HG03354 (cell line): ENCODE data around the gene GLRB.
"Not testable (repeated sequence)": the region's sequence is repeated elsewhere in the genome, so short reads cannot be mapped to it uniquely, and the experiment has no call there.

Experiments used
- ATAC-seq: cut with Tn5 transposase; IDR thresholded peaks from one replicate; pipeline ENCODE4 v1.9.1; 2021; ENCODE audit warnings: mild to moderate bottlenecking; ENCODE audit not compliant: unreplicated experiment, poor library complexity, severe bottlenecking

The GLRB gene

DNA sequence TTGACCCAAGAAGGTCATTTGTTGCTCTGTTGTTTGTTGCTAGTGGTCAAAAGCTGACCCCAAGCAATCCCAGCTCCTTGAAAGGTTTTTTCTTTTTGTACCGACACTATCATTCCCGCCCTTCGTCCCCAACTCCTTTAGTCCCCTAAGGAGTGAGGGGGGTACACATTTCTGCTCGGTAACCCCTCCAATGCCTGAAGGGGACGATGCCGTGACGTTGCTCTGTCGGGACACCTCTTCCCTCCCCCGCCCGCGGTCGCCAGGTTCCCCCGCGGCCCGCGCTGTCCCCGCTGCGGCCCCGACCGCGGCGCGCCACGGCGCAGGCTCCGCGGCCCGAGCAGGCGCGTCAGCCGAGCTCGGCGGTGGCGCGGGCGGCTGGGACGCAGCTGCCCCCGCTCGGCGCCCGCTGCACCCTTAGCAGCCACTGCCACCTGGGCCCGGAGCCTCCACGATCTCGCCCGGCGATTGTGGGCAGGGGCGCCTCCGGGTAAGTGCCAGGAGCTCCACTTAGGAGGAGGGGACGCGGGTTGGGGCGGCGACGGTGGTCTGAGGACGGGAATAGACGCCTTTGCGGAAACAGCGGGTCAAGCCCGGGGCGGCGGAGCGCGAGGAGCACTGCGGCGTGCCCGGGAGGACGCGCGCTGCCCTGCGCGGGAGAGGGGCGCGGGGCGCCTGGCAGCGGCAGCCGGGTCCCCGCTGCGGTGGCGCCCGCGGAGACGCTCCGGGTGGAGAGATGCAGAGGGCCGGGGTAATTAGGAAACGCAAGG lies at the start of gene GLRB:
TSS of gene GLRB (plus strand) at position 340 of the 767 bp plus-strand sequence. CDS start 1,875 bp downstream, outside the sequence.
- ATAC-seq: no peak

DNA sequence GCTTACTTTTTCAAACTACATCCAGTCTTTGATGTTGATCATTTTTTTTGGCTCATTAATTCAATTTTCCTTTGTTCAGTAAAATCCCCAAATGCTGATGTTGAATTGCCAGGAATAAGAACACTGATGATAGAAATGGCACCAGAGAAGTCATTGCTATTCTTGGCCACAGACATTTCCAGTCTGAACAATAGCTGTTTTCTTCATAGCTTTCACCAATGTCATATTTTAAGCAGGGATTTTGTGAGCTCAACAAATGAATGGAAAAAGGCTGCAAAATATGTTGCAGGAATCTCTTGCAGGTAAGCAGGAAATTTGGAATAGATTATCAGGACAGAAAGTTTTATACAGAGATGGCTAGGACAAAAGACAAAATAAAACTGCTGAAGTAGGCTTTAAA lies 40.5 kb upstream of the GLRB start:
- ATAC-seq: no peak

DNA sequence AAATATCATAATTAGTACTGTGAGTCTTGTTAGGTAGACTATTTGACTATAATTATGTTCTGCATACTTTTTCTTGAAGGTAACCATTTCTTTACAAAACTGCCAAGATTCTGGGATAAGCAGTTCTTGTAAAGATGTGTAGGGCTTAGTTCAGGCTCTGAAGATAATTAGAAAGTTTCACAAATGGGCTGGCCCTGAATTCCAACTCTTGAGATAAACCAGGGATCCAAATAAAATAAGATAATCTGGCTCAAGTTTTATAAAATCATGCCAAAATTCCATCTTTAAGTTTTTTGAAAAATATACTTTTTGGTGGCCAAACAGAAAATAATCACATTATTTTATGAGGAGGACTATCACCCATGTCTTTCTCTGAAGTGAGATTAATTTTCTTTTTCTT lies 35.5 kb upstream of the GLRB start:
- ATAC-seq: no peak

DNA sequence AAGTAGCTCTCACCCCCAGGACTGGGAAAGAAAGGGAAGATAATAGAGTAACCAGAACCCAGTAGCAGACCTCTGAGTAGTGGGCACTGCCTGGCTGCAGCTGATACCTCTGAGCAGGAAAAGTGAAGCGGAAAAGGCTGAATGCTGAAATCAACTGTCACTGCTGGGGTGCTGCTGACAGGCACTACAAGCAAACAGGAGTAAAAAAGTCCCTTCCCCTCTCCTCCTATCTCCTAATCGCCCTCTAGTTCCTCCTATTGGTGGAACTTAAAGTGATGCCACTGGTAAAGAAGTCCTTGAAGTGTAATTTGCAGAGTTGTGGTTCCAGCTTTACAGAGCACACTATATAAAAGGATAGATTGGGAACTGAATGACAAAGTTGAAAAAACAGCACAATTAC lies 32.8 kb upstream of the GLRB start:
- no peak for ATAC-seq

DNA sequence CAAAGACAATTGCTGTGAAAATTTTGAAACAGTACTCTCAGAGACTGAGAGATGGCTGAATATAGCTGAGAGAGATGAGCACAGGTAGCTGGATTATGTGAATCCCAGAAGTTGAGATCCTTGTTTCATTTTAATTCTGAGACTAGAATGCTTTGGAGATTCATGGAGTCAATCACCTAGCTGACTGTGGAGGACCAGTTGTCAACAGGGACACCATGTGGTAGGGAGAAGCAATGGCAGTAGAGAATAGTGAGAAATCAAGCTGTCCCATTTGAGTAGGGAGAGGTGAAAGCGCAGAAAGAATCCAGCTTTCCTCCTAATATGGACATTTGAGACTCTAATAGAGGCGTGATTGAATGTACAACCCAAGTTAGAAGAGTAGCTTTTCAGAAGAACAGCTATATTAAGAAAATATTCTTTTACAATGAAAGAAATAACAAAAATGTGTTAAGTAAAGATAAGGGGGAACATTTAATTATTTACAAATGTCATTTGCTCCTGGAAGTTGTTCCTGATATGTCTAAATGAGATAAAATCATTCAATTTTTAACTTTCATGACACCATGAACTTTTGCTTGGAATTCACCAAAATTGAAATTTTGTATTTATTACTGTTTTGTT lies 30.3 kb upstream of the GLRB start:
- ATAC-seq: peak; percentile 78

DNA sequence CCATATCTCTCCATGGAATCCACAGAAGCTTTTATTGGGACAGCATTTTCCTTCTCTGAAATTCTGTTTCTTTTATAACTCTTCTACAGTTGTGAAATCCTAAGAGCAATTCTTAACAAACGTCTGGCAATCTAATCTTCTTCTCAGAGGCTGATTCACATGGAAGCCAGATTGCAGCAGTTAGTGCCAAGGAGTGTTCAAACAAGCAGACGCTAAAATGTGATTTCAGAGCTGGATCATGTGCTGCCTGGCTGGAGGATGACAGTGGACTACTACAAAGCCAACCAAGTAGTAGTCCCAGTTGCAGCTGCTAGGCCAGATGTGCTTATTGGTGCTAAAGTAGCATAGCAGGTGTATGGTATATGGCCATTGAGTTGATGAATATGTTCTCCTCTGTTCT lies 27.7 kb upstream of the GLRB start:
- ATAC-seq: no peak

DNA sequence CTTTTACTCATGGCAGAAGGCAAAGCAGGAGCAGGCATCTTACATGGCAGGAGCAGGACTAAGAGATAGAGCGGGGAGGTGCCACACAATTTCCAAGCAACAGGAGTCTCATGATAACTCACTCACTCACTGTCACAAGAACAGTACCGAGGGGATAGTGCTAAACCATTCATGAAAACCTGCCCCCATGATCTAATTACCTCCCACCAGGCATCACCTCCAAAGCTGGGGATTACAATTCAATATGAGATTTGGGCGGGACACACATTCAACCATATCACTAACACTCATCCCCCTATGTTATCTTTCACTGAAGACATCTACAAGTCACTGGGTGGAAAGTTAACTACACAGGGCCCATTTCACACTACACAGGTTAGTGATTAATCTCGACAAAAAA lies 25.4 kb upstream of the GLRB start:
- no peak for ATAC-seq

DNA sequence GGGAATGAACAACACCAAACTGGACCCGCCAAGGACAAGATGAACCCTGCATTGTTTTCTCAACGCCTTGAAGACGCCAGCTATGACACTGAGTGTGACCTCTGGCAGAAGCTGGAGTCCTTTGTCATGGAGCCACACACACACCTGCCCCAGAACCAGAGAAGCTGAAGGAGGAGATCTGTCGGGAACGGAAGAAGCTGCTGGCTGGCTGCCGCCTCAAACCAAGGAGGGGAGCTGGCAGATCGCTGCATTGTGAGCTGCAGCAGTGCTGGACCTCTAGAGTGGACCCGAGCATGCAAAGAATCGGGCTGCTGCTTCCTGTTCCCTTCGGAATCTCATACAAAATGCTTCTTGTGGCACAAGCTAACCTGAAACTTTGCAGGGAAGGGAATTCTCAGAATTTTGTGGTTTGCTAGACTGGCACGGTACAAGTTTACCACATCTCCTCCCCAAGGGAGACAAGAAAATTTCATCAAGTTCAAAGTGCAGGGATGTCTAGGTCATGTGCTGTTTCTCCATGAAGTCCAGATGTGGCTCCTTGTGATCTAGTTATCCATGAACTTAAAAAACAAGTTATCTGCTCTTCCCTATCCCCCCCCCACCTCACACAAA lies 23.4 kb upstream of the GLRB start:
- no peak for ATAC-seq

DNA sequence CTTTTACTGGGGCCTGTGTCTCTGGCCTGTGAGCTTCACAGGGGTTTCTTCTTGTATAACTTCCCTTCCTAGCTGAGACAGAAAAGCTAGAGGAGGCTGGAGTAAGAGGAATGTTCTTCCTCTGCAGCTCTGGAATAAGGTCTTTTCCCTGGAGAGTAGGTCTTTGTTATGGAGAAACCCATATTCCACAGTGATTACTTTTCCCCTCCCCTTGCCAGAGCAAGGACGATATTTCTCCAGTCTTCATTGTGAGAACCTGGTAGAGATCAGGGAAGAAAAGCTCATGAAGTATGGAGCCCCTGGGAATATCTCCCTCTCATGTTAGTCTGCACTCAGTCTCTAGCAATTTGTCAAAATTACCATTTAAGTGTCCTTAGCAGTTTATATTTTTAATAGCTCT lies 18.7 kb upstream of the GLRB start:
- no peak for ATAC-seq

DNA sequence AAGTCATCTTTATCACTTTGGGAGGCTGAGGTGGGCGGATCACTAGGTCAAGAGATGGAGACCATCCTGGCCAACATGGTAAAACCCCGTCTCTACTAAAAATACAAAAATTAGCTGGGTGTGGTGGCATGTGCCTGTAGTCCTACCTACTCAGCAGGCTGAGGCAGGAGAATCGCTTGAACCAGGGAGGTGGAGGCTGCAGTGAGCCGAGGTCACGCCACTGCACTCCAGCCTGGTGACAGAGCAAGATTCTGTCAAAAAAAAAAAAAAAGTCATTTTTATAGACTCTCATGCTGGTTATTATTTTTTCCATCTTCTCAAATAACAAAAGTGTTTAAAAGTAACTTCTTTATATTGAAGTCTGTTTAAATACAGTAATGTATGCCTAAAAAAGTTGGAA lies 17.1 kb upstream of the GLRB start:
- ATAC-seq: not testable (repeated sequence)

DNA sequence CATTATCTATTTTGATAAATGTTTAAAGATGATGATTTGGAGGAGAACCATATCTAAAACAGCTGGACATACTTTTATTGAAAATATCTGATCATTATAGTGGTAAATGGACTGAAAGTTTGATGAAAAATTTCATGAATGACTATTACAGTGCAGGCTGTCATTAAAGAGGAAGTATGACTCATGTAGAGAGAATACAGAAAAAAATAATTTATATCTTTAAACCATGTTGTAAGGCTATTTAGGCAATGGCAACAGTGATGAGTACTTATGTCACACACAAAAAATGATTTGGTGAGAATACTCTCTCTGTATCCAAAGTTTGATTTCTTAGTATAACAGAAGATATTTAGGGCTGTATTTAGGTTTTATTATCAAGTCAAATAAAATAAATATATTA lies 3.9 kb upstream of the GLRB start:
- peak; percentile 46 for ATAC-seq

DNA sequence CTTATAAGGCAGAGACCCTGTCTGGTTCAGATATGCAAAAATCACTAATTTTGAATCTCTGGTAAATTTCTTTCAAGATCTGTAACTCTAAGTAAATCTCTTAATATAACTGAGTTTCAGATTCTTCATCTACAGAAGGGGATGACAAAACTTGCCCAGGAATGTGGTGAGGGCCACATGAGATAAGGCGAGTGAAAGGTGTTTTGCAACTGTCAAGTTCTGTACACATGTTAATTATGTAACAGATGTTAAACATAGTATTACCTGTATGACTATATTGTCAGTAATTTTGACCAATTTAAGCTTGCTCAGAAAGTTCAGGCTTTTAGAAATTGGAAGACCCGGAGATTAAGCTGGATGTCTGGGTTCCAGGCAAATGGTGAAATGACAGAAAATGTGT lies 549 bp upstream of the GLRB start:
- no peak for ATAC-seq

DNA sequence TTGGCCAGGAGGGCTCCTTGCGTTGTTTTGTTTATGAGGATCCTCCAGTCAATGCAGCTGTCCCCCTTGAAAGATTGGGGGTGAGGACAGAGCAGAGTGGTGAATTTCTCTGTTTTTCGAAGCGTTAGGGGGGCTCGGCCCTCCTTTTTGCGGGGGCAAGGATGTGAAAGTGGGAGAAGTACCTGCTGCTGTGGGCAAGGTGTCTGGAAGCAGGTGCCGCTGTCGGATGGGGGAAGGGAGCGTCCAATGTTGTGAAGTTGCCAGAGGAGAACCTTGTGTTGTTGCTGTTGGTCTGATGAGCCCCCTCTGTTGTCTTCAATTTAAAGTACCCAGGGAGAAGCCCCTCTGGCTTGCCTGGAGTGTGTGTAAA lies 613 bp downstream of the GLRB start:
- ATAC-seq: no peak

DNA sequence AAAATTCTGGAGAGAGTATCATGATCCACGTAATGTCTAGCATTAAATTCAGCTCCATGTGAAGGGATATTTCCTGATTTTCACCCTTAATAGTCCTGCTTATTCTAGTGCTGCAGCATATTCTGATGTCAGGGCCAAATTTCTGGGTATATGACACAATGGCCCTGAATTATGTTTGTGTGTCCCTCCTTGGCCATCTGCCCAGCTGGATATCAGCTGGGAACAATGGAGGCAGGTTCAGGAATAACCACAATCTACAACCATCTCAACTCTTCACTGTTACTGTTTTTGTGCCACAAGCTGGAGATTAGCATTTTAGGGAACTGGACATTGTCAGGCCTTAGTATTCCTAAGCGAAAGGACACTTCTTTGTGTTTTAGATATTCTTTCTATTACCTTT lies 3.5 kb downstream of the GLRB start:
- ATAC-seq: no peak

DNA sequence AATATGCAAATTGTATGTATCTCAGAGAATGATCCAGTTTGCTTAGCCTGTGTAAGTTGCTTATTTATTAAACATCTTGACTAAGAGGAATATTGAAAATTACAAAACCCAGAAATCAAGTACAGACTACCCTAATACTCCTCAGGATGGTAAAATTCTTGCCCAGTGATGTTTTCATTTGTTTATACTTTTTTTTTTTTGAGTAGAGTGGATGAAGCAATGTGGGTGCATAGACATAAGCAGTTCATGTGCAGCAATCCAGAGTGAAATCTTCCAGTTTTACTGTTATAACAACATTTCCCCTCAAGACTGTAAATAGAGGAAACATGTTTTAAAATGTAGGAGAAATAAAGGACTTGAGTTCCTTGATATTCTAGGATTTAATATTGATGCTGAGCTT lies 4.7 kb downstream of the GLRB start:
- no peak for ATAC-seq

DNA sequence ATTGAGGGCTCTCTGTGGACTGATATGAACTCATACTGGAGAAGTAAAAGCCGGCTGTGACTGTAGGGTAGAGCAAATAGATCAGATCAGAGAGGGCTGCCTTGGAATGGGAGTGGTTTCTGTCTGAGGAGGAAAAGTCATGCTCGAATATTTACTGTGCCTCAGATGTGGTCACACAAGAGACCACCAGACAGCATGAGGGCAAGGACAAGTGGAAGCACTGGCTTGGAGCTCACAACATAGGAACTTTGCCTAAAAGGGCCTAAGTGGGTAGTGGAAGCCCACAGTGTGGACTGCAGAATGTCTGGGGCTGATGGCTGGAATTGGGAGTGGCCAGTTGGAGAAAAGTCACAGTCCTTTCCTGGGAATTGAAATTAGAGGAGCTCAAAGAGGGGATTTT lies 19.8 kb downstream of the GLRB start:
- no peak for ATAC-seq

DNA sequence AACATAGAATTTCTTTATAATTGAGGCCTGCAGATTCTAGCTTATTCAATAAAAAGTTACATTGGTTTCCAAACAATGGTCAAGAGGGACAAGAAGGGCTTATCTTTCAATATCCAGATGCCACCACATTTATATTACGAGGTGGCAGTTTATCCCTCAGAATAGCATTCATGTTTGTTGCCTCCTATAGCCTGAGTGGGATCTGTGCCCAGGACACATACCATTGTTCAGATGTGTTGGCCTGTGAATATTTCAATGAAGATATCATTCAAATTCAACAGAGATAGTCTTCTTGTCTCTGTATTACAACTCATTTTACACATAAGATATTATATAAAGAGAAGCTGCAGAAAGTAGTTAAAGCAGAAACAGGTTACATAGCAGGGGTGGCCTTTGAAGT lies 20.5 kb downstream of the GLRB start:
- no peak for ATAC-seq

DNA sequence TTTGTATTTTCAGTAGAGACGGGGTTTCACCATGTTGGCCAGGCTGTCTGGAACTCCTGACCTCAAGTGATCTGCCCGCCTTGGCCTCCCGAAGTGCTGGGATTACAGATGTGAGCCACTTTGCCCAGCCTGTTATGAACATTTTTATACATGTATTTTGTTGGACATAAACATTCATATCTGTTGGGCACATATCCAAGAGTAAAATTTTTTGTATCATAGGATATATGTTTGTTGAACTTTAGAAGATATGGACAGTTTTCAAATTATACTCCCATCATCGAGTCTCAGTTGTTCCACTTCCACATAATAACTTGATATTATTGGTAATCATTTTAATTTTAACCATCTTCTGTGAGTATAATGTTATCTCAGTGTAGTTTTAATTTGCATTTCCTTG lies 23.6 kb downstream of the GLRB start:
- no peak for ATAC-seq

DNA sequence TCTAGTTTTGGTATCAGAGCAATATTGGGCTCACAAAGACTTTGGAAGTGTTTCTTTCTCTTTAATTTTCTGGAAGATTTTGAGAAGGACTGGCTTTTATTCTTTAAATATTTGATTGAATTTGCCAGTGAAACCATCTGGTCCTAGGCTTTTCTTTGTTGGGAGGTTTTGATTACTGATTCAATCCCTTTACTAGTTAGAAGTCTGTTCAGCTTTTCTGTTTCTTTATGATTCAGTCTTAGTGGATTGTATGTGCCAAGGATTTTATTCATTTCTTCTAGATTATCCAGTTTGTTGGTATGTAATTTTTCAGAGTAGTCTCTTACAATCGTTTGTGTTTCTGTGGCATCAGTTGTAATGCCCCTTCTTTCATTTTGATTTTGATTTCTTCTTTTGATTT lies 28.6 kb downstream of the GLRB start:
- ATAC-seq: no peak

DNA sequence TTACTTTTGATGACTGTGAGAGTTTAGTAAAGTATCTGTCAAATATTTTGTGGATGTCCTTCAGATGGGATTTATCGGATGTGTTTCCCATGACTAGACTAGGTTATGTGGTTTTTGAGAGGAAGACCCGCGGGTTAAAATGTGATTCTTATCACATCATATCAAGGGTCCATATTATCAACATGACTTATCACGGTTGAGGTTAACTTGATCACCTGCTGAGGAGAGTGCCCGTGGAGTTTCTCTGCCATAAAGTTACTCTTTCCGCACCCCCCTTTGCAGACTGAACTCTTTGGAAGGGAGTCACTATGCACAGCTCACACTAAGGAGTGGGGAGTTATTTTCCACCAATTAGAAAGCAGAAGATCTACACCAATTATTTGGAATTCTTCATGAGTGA lies 38.7 kb downstream of the GLRB start:
- no peak for ATAC-seq

DNA sequence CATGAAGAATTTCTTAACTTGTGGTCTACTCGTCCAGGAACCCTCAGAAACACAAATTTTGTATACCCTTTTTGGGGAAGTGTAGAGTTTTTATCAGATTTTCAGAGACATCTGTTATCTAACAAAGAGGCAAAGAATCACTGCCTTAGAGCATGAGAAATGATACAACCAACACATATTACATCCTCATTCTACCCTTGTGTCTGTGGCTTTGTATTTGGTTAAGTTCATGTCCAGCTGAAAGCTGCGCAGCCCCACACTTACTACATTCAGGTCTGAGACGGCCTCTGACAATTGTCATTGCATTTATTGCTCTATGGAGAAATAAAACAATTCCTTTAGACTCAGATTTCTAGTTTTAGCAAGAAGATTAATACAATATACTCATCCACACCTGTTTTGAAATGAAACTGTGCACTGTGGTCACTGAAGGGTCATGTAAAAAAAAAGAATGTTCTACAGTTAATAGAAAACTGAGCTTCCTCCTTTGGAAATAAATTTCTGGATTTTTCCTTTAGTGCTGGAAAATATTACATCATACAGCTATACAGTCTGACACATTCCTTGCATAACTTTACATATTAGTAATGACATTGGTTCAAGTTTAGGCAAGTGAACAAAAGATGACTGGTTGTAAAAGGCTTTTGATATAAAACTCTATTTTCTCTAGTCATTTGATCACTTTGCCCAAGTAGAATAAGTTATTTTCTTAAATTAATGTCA lies 39.8 kb downstream of the GLRB start:
- no peak for ATAC-seq
